ENCODE results near the gene TP53I11. TPM values are rescaled to one million over a fixed set of nuclear protein-coding genes. Genes with fewer than 3 reads are reported as not detected.
A peak's percentile ranks its signal among the peaks of the same experiment; 100 is the strongest.

The TP53I11 gene
- total and polyA plus RNA-seq, 2 experiments from 2014 or later = 23.5 to 43.9 TPM

DNA sequence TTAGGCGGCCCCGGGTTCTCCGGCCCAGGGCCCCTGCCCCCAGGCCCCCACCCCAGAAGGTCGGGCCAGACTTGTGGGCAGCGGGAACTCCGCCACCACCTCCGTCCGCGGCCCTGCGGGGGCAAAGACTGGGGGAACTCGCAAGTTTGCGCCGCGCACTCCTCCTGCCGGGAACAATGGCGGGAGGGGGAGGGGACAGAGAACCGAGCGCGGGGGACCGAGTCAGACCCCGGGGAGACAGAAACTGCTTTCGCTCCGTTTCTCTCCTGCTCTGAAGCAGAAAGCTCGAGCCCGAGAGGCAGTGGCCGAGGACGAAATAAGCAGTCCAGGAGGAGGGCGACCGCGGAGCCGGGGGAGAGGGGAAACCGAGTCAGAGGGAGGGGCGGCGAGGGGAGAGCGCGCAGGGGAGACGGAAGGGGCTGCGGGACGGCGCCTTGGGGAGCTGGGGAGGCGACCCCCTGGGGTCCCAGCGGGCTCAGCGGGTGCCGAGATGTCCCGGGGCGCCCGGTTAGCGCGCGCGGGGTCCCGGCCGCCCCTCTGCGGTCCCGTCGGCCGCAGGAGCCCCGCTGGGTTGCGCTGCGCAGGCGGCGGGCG, 555 bp downstream of the TP53I11 start (continued):
- TF ChIP-seq, protein P1, sequence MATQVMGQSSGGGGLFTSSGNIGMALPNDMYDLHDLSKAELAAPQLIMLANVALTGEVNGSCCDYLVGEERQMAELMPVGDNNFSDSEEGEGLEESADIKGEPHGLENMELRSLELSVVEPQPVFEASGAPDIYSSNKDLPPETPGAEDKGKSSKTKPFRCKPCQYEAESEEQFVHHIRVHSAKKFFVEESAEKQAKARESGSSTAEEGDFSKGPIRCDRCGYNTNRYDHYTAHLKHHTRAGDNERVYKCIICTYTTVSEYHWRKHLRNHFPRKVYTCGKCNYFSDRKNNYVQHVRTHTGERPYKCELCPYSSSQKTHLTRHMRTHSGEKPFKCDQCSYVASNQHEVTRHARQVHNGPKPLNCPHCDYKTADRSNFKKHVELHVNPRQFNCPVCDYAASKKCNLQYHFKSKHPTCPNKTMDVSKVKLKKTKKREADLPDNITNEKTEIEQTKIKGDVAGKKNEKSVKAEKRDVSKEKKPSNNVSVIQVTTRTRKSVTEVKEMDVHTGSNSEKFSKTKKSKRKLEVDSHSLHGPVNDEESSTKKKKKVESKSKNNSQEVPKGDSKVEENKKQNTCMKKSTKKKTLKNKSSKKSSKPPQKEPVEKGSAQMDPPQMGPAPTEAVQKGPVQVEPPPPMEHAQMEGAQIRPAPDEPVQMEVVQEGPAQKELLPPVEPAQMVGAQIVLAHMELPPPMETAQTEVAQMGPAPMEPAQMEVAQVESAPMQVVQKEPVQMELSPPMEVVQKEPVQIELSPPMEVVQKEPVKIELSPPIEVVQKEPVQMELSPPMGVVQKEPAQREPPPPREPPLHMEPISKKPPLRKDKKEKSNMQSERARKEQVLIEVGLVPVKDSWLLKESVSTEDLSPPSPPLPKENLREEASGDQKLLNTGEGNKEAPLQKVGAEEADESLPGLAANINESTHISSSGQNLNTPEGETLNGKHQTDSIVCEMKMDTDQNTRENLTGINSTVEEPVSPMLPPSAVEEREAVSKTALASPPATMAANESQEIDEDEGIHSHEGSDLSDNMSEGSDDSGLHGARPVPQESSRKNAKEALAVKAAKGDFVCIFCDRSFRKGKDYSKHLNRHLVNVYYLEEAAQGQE (IDR thresholded peaks at IDR 0.05; ENCODE audit: unreplicated experiment) = no peak
- TF ChIP-seq, protein P2, sequence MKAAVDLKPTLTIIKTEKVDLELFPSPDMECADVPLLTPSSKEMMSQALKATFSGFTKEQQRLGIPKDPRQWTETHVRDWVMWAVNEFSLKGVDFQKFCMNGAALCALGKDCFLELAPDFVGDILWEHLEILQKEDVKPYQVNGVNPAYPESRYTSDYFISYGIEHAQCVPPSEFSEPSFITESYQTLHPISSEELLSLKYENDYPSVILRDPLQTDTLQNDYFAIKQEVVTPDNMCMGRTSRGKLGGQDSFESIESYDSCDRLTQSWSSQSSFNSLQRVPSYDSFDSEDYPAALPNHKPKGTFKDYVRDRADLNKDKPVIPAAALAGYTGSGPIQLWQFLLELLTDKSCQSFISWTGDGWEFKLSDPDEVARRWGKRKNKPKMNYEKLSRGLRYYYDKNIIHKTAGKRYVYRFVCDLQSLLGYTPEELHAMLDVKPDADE (IDR thresholded peaks at IDR 0.05) = no peak
- TF ChIP-seq STAT1 (IDR thresholded peaks at IDR 0.05; ENCODE audit: unreplicated experiment) (no peak), EZH2 (IDR thresholded peaks at IDR 0.05; ENCODE audit: low read depth, unreplicated experiment) (no peak)

DNA sequence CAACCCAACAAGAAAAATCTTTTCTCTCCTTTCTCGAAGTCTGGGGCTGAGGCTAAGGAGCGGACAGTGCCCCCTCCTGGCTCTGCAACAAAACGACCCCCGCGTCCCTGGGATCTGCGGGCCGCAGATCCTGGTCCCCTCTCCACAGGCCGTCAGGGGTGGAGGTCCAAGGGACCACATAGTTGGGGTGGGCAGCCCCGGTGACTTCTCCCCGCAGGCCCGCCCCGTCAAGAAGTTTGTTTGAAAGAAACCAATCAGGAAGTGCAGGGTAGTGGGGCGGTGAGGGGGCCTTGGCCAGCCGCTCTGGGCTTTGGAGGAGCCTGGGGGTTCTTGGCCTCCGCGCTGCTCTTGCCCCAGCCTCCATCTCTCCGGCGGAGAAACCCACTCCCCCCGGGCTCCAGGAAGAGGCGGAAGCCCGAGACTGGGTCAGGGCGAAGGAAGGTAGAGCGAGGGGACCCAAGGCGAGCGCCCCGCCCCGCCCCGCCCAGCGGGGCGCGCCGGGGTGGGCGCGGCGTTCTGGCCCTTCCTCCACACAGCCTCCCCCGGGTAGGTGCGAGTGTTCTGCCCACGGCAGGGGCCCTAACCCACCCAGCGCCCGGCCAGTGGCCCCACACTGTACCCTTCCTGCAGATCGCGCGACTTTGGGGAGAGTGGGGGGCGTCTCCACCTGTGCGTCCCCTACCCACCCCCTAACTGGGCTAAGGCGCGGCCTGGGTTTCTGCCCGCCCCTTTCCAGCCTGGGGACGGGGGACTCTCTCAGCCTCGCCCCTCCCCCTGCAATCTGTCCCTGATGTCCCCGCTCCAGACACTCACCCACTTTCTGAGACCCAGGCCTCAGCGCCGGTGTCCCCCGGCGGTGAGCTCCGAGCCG, 1.3 kb downstream of the TP53I11 start:
- H3K27me3 Mint-ChIP-seq (ENCODE audit: insufficient read depth, low read depth, poor library complexity) = peaks cover 20% of the 10 kb centered on the region
- Histone ChIP-seq H3K4me1 (ENCODE audit: insufficient read depth) (peaks cover 48% of the 10 kb centered on the region), H4K20me1 (replicated peaks; ENCODE audit: insufficient read depth) (no peaks in the 10 kb centered on the region), H3K27me3 (ENCODE audit: insufficient read depth) (no peaks in the 10 kb centered on the region), H3K9me2 (ENCODE audit: insufficient read depth) (no peaks in the 10 kb centered on the region), H3K36me3 (ENCODE audit: insufficient read depth) (no peaks in the 10 kb centered on the region), H2AFZ (peak overlapping the region; percentile 89), H3K27ac (ENCODE audit: low read depth) (peak overlapping the region; percentile 79; the same call in 1 of the 2 replicates), H3K79me2 (replicated peaks; ENCODE audit: insufficient read depth) (peaks cover 6% of the 10 kb centered on the region; the same call in 1 of the 2 replicates), H3F3A (replicated peaks; ENCODE audit: low read depth) (0 out of 2 replicates have a peak, but pooled peaks cover 2% of the 10 kb centered on the region), H3K4me3 (peak overlapping the region; percentile 96), H3K4me2 (peak overlapping the region; percentile 89)
- no peaks in the 10 kb centered on the region; the same call in 2 of the 3 replicates for H3K36me3 Mint-ChIP-seq (ENCODE audit: low read depth)
- peaks cover 70% of the 10 kb centered on the region for H3K4me1 Mint-ChIP-seq
- ATAC-seq = peak; percentile 62
- peak overlapping the region; percentile 82 for H3K4me3 Mint-ChIP-seq
- peak; percentile 87 for DNase-seq (ENCODE audit: low spot score)
- H3K27ac Mint-ChIP-seq = no peak overlapping the region
- H3K9me3 Mint-ChIP-seq = no peaks in the 10 kb centered on the region
- TF ChIP-seq ZNF331 (CRISPR knock-in tag; IDR thresholded peaks at IDR 0.05; ENCODE audit: low read depth) (no peak), EZH2phosphoT487 (IDR thresholded peaks at IDR 0.05; ENCODE audit: unreplicated experiment) (no peak), JUNB (IDR thresholded peaks at IDR 0.05; ENCODE audit: unreplicated experiment) (no peak), NANOG (IDR thresholded peaks at IDR 0.05; ENCODE audit: borderline replicate concordance) (no peak)
- TF ChIP-seq, protein P3, sequence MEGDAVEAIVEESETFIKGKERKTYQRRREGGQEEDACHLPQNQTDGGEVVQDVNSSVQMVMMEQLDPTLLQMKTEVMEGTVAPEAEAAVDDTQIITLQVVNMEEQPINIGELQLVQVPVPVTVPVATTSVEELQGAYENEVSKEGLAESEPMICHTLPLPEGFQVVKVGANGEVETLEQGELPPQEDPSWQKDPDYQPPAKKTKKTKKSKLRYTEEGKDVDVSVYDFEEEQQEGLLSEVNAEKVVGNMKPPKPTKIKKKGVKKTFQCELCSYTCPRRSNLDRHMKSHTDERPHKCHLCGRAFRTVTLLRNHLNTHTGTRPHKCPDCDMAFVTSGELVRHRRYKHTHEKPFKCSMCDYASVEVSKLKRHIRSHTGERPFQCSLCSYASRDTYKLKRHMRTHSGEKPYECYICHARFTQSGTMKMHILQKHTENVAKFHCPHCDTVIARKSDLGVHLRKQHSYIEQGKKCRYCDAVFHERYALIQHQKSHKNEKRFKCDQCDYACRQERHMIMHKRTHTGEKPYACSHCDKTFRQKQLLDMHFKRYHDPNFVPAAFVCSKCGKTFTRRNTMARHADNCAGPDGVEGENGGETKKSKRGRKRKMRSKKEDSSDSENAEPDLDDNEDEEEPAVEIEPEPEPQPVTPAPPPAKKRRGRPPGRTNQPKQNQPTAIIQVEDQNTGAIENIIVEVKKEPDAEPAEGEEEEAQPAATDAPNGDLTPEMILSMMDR (conservative IDR thresholded peaks at IDR 0.05; ENCODE audit: low read depth in 2 of 2) = peak; percentile 71 to 86
- TF ChIP-seq, protein P1 (IDR thresholded peaks at IDR 0.05; ENCODE audit: unreplicated experiment) = no peak

Data from GM23338 (cell line).